NK-92 treated with Interleukin-12 subunit alpha and Interleukin-12 subunit beta, amount 100 ng/mL, for 24 hours (cell line): Measurements from ENCODE around the gene DNAJA3.

Experiments
- DNase-seq: peaks from one replicate; lab custom pipeline; 2025; lab: John Stamatoyannopoulos, UW

The DNAJA3 gene

DNA sequence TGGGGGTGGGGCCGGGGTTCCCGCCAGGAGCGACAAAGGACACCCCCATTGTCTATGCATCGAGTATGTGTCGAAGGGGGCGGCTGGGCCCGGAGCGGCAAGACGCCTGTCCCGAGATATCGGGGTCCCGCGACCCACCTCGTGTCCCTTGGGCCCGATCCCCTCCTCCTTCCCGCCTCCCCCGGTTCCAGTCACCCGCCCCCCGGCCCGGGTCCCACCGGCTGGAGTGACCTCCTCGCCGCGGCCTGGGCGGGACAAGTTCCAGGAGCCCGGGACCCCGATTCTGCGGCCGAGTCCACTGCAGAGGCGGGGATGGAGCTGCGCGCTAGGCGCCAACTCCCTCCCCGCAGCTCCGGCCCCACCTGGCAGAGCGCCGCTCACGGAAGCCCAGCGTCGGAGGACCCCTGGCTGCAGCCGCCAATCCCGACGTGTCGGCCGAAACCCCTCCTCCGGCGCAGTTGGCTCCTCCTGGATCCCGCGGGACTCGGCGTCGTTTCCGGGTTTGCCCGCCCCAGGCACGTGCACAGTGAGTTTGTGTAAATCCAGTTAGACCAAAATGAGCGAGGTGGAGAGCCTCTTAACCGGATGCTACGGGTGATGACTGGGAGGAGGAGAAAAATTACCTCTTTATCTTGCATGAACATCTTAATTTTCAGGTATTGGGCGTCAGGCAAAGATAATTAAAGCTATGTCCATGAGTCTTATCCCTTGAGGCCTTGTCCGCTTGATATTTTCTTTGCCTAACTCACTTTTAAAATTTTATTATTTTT is 48.7 kb downstream of the DNAJA3 start, which contains the start of gene NMRAL1:
Gene NMRAL1 (minus strand): TSS at position 434 of the 770 bp plus-strand sequence. CDS start 493 bp downstream, outside the sequence.
- DNase-seq = peak; percentile 87

DNA sequence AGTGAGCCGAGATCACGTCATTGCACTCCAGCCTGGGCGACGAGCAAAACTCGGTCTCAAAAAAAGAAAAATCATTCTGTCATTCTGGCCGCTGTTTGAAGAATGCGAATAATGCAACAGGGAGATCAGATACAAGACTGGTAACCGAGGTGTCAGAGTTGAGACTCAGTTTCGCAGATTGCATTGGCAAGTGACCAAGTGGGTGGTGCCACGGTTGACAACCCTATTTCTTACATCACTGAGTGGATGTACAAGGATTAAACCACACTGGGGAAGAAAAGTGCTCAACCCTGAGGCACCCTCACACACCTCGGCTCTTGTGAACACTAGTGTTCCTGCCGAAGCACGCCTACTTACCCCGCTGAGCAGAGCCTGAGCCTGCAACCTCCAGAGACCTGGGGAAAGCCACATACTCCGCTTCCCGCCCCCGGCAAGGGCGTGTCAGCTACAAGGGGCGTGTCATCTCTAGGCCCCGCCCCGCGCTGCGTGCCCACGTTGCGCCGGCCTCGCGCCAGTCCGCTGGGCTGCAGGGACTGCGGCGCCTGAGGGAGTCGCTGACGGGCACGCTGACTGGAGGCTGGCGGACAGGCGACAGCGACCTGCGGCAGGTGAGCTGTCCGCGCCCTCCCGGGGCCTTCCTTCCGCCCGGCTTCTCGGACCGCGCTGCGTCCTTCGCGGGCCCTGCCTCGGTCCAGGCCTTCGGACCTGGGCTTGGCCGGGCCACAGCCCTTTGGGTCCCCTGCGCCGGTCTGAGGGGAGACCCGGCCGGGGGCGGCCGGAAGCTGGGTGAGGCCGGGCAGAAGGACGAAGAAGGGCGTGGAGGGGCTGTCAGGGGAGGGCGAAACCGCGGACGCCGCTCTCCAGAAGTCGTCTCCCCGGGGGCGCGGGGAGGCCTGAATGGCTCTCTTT is 50.5 kb downstream of the DNAJA3 start, which contains the start of gene HMOX2:
Gene HMOX2 (plus strand): TSS at position 519 of the 909 bp plus-strand sequence. CDS start 29,127 bp downstream, outside the sequence.
- DNase-seq = peak; percentile 88

DNA sequence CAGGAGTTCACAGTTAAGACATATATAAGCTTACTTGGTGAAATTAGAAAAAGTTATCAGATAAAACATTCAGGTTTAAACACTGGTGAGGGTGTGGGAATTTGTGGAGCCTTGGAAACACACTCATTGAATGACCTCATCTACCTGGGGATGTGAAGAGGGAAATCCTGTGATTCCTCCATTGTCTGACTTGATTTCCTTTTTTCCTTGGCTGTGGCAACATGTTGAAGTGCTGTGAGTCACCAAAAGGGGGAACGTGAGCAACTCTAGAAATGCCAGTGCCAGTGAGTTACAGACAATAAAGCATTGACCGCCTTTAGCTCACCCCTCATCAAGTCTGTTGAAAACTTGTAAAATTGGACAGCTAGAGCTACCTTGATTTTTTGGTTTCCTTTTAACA is 52.3 kb downstream of the DNAJA3 start:
- no peak for DNase-seq

DNA sequence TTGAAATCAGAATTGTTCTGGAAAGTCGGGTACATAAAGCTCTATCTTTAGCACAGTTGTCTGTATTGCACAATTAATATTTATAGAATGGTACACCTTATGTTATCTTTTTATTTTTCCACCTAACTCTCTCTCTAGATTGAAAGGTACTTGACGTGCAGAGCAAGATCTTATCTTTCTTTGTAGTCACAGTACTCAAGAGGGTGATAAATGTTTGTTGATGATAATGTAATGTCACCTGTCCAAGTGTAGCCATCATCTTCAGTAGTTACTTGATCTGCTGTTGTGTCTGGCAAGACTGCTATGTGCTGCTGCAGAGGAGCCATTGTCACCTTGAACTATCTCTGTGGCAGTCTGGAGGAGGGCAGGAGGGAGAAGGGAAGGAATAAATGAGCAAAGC is 55.9 kb downstream of the DNAJA3 start:
- no peak for DNase-seq

DNA sequence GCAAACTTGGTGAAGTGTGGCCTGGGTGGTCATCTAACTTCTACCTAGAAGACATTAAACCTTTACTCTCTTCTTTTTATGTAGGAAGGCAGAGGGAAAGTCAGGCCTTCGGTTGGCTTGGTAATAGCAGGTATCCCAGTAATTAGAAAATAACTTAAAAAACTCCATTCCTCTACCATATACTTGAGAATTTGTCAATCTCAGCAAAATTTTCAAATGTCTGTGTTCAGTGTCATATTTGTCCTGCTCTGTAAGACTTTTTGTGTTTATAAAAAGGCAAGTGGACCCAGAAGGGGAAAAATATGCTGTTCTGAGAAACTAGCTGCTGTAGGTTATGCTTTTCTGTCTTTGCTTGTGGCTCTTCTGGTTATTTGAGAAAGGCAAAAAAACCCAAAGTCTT is 56.3 kb downstream of the DNAJA3 start:
- no peak for DNase-seq

DNA sequence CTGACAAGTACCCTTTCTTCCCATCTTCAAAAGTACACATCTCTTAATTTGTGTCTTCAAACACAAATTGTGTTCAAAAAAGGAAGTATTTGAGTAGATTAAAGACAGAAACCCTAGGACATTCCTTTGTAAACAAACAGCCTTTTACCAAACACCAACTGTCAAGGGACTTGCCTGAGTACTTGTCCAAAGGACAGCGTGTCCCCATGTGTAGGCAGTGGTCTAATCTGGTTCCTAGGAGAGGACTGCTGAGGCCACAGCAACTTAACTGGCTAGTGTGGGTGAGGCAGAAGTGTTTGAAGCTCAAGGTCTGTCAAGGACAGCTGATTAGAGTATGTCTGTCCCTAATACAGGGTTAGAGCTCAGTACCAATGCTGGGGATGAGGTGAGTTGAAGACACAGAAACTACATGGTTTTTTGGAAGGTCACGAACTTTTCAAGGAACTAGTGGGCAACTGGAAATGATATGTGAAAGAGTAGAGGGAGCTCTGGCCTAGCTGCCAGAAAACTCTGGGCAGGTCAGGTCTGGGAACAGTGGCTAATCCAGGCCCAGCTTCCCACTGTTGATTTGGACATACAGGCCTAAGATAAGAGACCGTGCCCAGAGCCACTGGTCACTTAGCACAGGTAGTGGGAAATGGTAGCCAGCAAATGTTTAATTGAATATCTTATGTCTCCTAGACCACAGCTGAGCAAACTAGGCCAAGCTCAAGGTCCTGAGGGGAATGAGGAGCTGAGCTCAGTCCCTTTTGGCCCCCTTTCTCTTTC is 60.6 kb downstream of the DNAJA3 start:
- no peak for DNase-seq

DNA sequence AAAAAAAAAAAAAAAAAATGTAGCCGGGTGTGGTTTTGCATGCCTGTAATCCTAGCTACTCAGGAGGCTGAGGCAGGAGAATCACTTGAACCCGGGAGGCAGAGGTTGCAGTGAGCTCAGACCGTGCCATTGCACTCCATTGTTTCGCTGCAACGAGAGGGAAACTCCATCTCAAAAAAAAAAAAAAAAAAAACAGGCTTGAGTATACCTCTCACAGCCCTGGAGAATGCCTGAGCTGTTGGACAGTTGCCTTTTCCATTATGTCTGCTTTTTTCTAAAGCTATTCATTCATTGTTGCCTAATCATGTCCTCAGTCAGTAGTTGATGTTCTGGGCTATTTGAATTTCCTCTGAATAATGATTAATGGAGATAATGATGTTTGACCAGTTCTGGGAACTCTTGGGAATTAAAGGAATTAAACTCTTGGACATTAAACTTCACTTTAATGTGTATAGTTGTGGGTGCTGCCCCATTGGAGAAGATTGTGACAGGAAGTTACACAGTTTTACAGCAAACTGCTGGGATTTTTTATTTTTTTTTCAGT is 62.4 kb downstream of the DNAJA3 start:
- no peak for DNase-seq

DNA sequence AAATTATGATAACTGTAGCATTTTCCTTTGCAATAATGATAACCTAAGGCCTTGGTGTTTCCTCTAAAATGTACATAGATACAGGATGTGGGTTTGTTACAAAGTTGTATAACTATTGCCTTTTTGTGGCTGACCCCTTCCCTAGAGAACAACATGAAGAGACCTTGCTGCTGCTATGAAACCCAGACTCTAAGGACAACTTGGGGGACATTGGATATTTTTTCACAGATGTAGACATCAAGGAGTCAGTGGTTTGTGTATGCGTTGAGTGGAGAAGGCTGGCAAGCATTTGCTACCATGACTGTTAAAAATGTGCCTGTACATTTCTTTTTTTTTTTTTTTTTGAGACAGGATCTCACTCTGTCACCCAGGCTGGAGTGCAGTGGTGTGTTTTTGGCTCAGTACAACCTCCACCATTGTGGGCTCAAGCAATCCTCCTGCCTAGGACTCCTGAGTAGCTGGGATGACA is 62.9 kb downstream of the DNAJA3 start:
- no peak for DNase-seq

DNA sequence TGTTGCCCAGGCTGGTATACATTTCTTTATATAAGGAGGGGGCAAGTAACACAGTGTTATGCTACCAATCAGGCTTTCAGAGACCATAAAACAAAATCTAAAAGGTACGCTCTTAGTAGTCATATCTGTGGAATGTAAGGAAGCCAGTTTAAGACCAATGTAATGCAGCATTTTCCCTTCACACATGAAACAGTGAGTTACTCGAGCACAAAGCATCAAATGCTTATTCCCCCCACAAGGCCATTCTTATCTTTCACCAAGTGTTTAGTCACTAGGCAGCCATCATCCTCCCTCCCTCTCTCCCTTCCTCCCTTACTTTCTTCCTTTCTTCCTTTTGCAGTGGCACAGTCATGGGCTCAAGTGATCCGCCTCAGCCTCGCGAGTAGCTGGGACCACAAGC is 63.4 kb downstream of the DNAJA3 start:
- DNase-seq = no peak

DNA sequence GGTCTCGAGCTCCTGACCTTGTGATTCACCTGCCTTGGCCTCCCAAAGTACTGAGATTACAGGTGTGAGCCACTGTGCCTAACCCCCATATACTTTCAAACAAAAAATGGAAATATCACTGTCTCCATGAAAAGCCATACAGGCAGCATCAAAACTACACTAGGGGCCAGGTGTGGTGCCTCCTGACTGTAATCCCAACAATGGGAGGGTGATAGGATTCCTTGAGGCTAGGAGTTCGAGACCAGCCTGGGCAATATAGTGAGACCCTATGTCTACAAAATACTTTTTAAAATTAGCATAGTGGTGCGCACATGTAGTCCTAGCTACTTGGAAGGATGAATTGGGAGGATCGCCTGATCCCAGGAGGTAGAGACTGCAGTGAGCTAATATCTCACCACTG is 66.2 kb downstream of the DNAJA3 start:
- no peak for DNase-seq

DNA sequence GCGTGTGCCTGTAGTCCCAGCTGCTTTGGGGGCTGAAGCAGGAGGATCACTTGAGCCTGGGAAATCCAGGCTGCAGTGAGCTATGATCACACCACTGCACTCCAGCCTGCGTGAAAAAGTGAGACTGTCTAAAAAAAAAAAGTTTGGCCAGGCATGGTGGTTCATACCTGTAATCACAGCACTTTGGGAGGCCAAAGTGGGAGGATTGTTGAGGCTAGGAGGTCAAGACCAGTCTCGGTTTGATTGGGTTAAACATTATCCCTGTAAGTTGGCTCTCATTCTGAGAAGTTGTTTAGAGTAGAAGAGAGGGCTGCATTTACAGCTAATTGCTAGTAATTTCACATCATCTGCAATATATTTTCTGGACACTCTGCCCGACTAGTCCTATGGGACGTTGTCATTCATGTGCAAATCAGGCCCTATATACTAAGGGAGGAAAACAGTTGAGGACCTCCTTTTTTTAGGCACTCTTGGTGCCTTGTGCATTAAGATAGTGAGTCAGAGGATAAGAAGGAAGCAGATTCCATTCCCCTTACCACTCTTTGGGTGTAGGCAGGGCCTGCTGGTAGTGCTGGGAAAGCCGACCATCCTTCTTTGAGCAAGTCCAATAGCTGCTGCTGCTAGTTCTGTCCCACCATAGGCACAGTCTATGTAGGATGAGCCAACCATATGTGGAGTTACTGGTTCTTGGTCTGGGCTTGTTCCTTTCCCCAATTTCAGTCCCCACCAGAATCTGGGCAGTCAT is 69.2 kb downstream of the DNAJA3 start:
- DNase-seq = no peak

DNA sequence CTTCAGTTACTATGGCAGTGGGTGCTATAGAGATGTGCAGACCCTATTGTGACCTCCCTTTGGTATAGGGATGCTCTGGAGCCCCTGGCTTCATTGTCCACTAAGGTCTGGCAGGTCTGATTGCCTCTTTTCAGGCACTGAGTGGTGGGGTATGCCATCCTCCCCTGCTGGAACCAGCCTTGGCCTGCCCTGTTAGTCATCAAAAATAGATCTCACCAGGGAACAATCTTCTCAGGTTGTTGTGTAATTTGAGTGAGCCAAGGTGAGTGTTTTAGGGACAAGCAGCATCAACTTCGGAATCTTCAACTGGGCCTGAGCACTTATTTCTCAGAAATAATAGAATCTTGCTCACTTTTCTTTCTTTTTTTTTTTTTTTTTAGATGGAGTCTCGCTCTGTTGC is 70.1 kb downstream of the DNAJA3 start:
- no peak for DNase-seq

DNA sequence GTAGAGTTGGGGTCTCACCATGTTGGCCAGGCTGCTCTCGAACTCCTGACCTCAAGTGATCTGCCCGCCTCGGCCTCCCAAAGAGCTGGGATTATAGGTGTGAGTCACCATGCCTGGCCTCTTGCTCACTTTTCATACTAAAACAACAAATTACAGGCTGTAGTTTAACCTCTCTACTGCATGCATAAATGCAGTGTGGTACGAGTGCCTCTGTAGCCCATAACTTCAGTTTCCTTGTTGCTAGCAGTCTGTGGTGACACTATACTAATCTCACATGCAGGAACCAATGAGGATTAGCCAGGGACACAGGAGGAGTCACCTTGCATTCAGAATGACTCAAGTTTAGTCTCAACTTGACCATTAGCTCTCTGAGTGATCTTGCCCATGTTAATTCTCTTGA is 70.6 kb downstream of the DNAJA3 start:
- DNase-seq = no peak

DNA sequence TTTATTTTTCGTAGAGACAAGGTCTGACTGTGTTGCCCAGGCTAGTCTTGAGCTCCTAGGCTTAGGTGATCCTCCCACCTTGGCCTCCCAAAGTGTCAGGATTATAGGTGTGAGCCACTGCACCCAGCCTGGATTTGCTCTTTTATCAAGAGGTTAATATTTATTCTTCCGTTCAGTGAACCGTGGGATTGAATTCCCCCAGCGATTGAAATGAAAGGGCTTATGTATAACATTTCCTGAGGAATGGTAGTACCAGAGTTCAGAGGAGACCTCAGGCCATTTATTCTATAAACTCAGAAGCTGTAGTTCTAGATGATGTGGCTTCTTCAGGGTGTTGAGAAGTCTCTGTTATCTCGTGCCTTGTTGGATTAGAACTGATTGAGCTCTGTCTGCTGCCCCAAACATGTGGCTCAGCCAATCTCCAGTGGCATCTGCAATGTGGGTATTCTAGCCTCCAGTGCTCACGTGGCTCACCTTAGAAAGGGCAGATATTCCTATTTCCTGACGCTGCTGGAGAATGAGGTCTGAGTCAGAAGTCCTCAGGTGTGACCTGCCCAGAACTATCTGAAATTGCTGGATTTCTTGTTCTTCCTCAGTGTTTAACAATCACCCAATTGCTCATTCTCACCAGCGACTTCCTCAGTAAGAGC is 73.0 kb downstream of the DNAJA3 start:
- no peak for DNase-seq

DNA sequence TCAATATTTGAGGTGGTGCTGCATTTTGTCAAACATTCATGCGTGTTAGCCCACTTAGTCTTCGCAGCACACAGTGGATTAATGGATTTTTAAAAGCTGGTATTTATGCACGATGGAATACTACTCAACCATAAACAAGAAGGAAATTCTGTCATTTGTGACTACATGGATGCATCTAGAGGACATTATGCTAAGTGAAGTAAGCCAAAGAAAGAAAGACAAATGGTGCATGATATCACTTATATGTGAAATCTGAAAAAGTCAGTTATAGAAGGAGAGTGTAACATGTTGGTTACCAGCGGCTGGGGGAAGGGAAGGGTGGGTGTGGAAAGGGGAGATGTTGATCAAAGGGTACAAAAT is 73.5 kb downstream of the DNAJA3 start:
- DNase-seq = no peak

DNA sequence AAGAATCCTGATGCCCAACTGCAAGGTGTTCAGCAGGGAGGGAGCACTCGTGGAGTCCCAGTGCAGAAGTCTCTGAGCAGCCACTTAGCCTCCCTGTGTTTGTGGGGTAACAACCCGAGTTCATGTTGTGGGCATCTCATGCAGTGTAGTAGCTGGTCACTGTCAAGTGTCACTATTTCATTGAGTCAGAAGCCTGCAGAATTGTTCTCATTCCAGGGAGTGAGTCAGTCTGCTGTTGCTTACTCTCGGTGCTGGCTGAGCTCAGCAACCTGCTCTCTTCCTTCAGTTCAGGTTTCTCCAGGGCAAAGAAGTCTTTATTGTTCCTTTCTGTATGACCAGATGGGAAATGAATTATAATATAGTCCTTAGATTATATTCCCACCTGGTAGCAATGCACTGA is 74.6 kb downstream of the DNAJA3 start:
- no peak for DNase-seq

DNA sequence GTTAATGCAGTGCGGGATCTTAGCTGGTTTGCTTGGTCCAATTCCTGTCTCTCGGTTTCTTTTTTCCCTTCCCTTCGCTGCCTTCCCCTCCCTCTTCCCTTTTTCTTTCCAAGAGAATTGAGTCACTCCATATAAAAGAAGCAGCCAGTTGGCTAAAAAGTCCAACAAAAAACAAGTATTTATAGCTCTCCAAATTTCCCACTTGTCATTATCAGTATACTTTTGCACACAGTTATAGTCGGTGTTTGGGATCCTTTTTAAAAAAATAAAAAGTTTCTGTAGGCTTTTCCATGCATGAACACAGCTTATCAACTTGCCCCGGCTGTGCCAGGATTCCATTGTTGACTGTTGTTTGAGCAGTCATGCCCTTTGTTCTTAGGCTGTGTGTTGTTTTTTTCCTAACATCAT is 75.4 kb downstream of the DNAJA3 start:
- no peak for DNase-seq

DNA sequence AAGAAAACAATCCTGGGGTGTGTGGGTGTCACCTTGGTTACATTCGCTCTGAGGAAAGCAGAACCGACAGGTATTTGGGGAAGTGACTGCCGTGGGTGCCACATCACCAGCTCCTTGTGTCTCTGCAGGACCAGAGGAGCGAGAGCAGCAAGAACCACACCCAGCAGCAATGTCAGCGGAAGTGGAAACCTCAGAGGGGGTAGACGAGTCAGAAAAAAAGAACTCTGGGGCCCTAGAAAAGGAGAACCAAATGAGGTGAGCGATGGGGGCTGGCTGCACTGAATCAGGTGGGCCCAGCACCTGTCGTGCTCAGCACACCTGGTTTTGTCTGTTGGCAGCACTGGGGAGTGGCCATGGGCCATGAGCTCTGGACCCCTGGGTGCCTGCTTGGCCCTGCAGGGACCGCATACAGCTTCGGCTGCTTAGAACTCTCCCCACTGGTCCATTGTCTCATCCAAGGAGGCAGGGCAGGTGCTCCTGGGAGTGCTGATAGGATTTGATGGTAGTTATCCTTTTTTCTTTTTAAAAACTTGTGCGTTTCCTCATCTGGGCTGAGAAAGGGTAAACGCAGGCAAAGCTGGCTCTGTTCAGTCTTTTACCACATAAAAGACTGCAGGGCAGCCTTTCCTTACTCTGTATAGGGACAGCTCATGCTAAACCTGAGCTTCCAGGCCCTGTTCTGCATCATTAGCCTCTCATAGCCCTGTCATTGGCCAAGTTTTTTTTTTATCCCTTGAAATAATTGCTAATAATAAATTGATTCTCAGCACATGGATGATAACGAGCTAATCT is 79.9 kb downstream of the DNAJA3 start:
- DNase-seq = peak; percentile 44
